DOHH2 (cell line): ENCODE measurements around the gene ACSM3.

ENCODE experiments used
- H3F3A ChIP-seq: fragments of 200-600 bp; sonication (generic), shearing (Covaris generic); 2 replicates; pipeline ENCODE4 v1.6.0; 2016; ENCODE audit warnings: antibody characterized with exemption, mild to moderate bottlenecking; ENCODE audit not compliant: control insufficient read depth, insufficient read depth
- H3K27ac ChIP-seq: fragments of 200-600 bp; sonication (generic); 2 replicates; pipeline ENCODE4 v1.5.1; 2014; ENCODE audit warnings: low read depth, mild to moderate bottlenecking, low read length, moderate library complexity
- H3K27me3 ChIP-seq: fragments of 200-600 bp; sonication (generic); 2 replicates; pipeline ENCODE4 v1.6.1; 2014; ENCODE audit warnings: mild to moderate bottlenecking, low read length, mixed read lengths; ENCODE audit not compliant: control insufficient read depth
- H3K36me3 ChIP-seq: fragments of 200-600 bp; sonication (generic); 2 replicates; pipeline ENCODE4 v1.6.1; 2014; ENCODE audit warnings: mild to moderate bottlenecking, low read length, moderate library complexity, mixed read lengths; ENCODE audit not compliant: control insufficient read depth
- H3K4me1 ChIP-seq: fragments of 200-600 bp; sonication (generic); 2 replicates; pipeline ENCODE4 v1.6.1; 2014; ENCODE audit warnings: mild to moderate bottlenecking, low read length, mixed read lengths; ENCODE audit not compliant: control insufficient read depth
- H3K4me2 ChIP-seq: fragments of 200-600 bp; sonication (generic); 2 replicates; pipeline ENCODE4 v1.6.0; 2014; ENCODE audit warnings: mild to moderate bottlenecking, low read length, moderate library complexity
- H3K4me3 ChIP-seq: fragments of 200-600 bp; sonication (generic); 2 replicates; pipeline ENCODE4 v1.5.1; 2014; ENCODE audit warnings: mild to moderate bottlenecking, low read length, mixed read lengths
- H3K79me2 ChIP-seq: fragments of 200-600 bp; sonication (generic); 2 replicates; pipeline ENCODE4 v1.6.1; 2014; ENCODE audit warnings: mild to moderate bottlenecking, low read length, mixed read lengths; ENCODE audit not compliant: control insufficient read depth
- H3K9me2 ChIP-seq: fragments of 200-600 bp; sonication (generic); replicated peaks from 2 replicates; pipeline ENCODE4 v1.6.1; 2014; ENCODE audit warnings: mild to moderate bottlenecking, low read length, mixed read lengths; ENCODE audit not compliant: control insufficient read depth
- H3K9me3 ChIP-seq: fragments of 200-600 bp; sonication (generic); 2 replicates; pipeline ENCODE4 v1.6.1; 2014; ENCODE audit warnings: antibody characterized with exemption, low read length, mixed read lengths; ENCODE audit not compliant: control insufficient read depth, insufficient read depth
- H4K20me1 ChIP-seq: fragments of 200-600 bp; sonication (generic); 2 replicates; pipeline ENCODE4 v1.6.0; 2014; ENCODE audit warnings: low read depth, mild to moderate bottlenecking, antibody characterized with exemption, low read length, moderate library complexity; ENCODE audit not compliant: control insufficient read depth, insufficient read depth
- EZH2phosphoT487 ChIP-seq: fragments of 200-600 bp; sonication (generic); IDR thresholded peaks from 2 replicates; pipeline ENCODE4 v1.6.1; 2017; ENCODE audit warnings: borderline replicate concordance, mild to moderate bottlenecking, antibody characterized with exemption, low read length, moderate library complexity, mixed read lengths
- TF ChIP-seq, protein P1 (sequence below): fragments of 200-600 bp; sonication (generic); IDR thresholded peaks from one replicate; pipeline ENCODE4 v1.5.1; 2014; ENCODE audit warnings: antibody characterized with exemption, mild to moderate bottlenecking, low read depth, low read length; ENCODE audit not compliant: poor library complexity, severe bottlenecking

ACSM3 gene

DNA sequence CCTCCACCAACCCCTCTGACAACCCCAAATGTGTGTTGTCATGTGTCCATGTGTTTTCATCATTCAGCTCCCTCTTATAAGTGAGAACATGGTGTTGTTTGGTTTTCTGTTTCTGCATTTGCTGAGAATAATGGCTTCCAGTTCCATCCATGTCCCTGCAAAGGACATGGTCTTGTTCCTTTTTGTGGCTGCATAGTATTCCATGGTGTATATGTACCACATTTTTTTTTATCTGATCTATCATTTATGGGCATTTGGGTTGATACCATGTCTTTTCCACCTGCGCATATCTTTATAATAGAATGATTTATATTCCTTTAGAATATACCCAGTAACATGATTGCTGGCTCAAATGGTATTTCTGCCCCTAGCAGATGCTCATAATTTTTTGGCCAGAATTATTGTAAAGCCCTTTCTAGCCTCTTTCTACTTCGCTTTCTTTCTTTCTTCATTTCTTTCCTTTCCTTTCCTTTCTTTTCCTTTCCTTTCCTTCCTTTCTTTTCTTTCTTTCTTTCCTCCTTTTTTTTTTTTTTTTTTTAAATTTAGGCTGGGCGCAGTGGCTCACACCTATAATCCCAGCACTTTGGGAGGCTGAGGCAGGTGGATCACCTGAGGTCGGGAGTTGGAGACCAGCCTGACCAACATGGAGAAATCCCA lies 55.2 kb downstream of the ACSM3 start:
- no peaks in the 10 kb centered on the region for H3K27me3 ChIP-seq
- H3K79me2 ChIP-seq = no peaks in the 10 kb centered on the region
- TF ChIP-seq, protein P1, sequence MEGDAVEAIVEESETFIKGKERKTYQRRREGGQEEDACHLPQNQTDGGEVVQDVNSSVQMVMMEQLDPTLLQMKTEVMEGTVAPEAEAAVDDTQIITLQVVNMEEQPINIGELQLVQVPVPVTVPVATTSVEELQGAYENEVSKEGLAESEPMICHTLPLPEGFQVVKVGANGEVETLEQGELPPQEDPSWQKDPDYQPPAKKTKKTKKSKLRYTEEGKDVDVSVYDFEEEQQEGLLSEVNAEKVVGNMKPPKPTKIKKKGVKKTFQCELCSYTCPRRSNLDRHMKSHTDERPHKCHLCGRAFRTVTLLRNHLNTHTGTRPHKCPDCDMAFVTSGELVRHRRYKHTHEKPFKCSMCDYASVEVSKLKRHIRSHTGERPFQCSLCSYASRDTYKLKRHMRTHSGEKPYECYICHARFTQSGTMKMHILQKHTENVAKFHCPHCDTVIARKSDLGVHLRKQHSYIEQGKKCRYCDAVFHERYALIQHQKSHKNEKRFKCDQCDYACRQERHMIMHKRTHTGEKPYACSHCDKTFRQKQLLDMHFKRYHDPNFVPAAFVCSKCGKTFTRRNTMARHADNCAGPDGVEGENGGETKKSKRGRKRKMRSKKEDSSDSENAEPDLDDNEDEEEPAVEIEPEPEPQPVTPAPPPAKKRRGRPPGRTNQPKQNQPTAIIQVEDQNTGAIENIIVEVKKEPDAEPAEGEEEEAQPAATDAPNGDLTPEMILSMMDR = no peak
- TF ChIP-seq EZH2phosphoT487 = no peak
- no peaks in the 10 kb centered on the region for H3K9me2 ChIP-seq
- H3K4me2 ChIP-seq = no peak overlapping the region
- no peak overlapping the region for H3K4me3 ChIP-seq
- no peaks in the 10 kb centered on the region for H3K4me1 ChIP-seq
- peaks cover 29% of the 10 kb centered on the region for H3K36me3 ChIP-seq
- H3F3A ChIP-seq = no peaks in the 10 kb centered on the region
- no peak overlapping the region for H3K27ac ChIP-seq
- no peaks in the 10 kb centered on the region for H3K9me3 ChIP-seq
- no peaks in the 10 kb centered on the region for H4K20me1 ChIP-seq

- Histone ChIP-seq H3K9me2 (no peaks in the 10 kb centered on the region), H3K4me2 (no peak overlapping the region), H3K36me3 (peaks cover 22% of the 10 kb centered on the region), H3K79me2 (no peaks in the 10 kb centered on the region), H3K27ac (no peak overlapping the region), H4K20me1 (no peaks in the 10 kb centered on the region), H3K27me3 (no peaks in the 10 kb centered on the region), H3K4me3 (no peak overlapping the region), H3F3A (no peaks in the 10 kb centered on the region), H3K9me3 (no peaks in the 10 kb centered on the region), H3K4me1 (no peaks in the 10 kb centered on the region)
- TF ChIP-seq, protein P1 = no peak
- TF ChIP-seq EZH2phosphoT487 = no peak
These were observed 57.9 kb downstream of the ACSM3 start for GRCh38 chr16:20821682-20822081.

- H3K4me2 ChIP-seq = no peak overlapping the region
- no peaks in the 10 kb centered on the region for H3F3A ChIP-seq
- no peaks in the 10 kb centered on the region for H3K79me2 ChIP-seq
- H3K27me3 ChIP-seq = no peaks in the 10 kb centered on the region
- H3K27ac ChIP-seq = no peak overlapping the region
- H3K9me2 ChIP-seq = no peaks in the 10 kb centered on the region
- no peak overlapping the region for H3K4me3 ChIP-seq
- peaks cover 29% of the 10 kb centered on the region for H3K36me3 ChIP-seq
- H3K9me3 ChIP-seq = no peaks in the 10 kb centered on the region
- TF ChIP-seq, protein P1 = no peak
- no peak for TF ChIP-seq EZH2phosphoT487
- no peaks in the 10 kb centered on the region for H4K20me1 ChIP-seq
- H3K4me1 ChIP-seq = no peaks in the 10 kb centered on the region
These were observed 58.9 kb downstream of the ACSM3 start for GRCh38 chr16:20822521-20823325.
